NCI-H524 (cell line): ENCODE results near the gene HNRNPA1.
A peak's percentile ranks its signal among the peaks of the same experiment; 100 is the strongest.
"Not testable (repeated sequence)": the region's sequence is repeated elsewhere in the genome, so short reads cannot be mapped to it uniquely, and the experiment has no call there.

Experiments
- DNase-seq, 2 experiments: peaks; one replicate each; lab custom pipeline; 2025; lab: John Stamatoyannopoulos, UW

The HNRNPA1 gene

GRCh38 chr12:54299515-54300224 lies 19.1 kb downstream of the HNRNPA1 start:
- DNase-seq = no peak

DNA sequence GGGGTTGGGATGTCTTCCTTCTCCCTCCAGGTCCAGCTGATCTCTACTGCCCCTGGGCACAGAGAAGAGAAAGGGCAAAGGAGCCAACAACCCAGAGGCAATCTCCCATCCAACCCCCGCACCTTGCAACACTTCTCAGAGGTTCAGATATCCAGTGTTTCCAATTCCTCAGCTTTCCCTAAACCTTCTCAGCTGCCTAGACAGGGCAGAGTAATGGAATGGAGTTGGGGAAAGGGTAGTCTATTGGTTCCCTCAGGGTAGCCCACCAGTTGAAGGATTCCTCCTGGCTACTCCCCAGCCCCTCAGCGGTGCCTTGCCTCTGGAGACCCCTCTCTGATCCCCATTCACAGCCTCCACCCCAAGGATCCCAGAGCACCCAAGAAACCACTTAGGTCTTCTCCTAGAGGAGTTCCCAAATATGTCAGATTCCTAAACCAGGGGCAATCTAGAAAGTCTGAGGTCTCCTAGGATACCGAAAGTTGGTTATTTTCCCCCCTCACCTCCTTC lies 19.8 kb downstream of the HNRNPA1 start:
- no peak for DNase-seq

GRCh38 chr12:54300732-54301427 lies 20.4 kb downstream of the HNRNPA1 start, which contains the start of gene NFE2:
Gene NFE2 (minus strand): TSS chr12:54301015. CDS start chr12:54295248, 5,767 bp downstream.
- peak in 1 of 2 experiments; percentile 45 for DNase-seq

GRCh38 chr12:54301428-54302048 lies 21.0 kb downstream of the HNRNPA1 start:
- DNase-seq = no peak

DNA sequence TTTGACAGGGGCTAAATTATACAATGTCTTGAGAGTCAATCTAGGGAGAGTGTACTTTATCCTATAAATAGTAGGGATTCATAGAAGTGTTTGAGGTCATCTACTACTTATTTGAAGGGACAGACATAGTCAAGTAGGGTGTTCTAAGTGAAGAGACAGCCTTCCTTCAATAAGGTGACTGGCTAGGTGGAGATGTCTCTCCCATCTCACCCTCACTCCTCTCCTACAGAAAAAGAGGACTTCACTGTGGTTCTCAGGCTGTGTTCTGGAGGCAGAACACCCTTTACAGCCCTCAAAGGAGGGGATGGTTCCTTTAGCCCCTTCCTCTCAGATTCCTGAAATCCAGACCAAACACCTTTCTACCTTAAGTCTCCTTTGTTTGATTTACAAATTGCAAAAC lies 23.1 kb downstream of the HNRNPA1 start:
- no peak for DNase-seq

GRCh38 chr12:54304187-54304810 lies 23.8 kb downstream of the HNRNPA1 start:
- DNase-seq = no peak

- DNase-seq = no peak
Measured at GRCh38 chr12:54306925-54307741, 26.6 kb downstream of the HNRNPA1 start.

DNA sequence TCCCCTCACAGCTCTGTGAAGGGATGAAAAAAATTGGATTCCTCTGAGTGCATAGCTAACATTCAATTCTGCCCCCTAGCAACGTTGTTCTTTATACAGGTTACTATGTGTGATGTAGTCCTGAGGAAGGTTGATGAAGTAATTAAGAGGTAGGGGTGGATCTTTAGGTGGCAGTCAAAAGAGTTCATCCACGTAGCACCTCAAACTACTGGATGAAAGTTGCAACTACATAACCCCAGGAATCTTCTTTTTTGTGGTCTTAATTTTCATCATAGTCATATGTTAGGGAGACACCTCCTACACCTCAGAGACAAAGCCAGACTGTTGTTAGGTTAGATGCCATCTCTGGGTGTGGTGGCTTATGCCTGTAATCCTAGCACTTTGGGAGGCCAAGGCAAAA lies 30.5 kb downstream of the HNRNPA1 start:
- no peak for DNase-seq

- DNase-seq = not testable (repeated sequence)
Measured at GRCh38 chr12:54312309-54312708, 31.8 kb downstream of the HNRNPA1 start.

GRCh38 chr12:54321363-54321762 lies 40.8 kb downstream of the HNRNPA1 start:
- no peak for DNase-seq

DNA sequence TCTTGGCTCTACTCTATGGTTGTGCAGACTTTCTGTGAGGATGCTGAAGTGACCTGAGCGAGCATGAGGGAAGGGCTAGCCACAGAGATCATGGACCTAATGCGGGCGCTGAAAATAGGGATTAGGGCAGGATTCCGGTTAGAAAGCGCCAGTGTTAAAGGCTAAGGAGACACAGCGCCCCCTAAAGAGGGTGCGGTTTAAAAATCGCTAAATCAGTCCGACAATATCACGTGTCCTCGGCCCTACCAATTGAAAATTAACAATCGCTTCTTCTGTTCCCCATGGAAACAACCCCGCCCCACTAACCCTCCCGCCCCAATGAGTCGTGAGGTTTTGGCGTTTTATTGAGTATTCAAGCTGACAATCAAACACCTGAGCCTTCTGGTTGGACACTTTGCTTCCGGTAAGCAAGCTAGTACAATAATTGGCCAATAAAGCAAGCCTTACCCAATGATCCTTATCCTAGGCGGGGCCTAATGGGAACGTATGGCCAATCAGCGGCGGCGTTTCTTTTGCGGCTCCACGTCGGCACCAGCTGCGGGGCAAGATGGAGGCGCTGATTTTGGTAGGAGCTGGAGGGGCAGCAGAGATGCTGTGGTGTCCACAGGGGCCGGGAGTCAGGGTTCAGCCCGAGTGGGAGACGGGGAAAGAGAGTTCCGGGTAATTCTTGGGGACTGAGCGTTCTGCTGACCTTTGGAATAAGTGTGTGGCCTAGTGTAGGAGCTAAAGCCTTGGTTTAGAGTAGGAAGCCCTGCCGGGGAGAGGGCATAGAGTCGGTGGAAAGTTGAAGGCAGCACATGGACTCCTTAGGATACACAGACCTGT lies 44.3 kb downstream of the HNRNPA1 start, which contains the start of gene COPZ1:
Gene COPZ1, plus strand, starts transcription at position 515 of the 825 bp plus-strand sequence. Its CDS starts 33 bp downstream, at position 548.
- peak; percentile 98 to 99 for DNase-seq

DNA sequence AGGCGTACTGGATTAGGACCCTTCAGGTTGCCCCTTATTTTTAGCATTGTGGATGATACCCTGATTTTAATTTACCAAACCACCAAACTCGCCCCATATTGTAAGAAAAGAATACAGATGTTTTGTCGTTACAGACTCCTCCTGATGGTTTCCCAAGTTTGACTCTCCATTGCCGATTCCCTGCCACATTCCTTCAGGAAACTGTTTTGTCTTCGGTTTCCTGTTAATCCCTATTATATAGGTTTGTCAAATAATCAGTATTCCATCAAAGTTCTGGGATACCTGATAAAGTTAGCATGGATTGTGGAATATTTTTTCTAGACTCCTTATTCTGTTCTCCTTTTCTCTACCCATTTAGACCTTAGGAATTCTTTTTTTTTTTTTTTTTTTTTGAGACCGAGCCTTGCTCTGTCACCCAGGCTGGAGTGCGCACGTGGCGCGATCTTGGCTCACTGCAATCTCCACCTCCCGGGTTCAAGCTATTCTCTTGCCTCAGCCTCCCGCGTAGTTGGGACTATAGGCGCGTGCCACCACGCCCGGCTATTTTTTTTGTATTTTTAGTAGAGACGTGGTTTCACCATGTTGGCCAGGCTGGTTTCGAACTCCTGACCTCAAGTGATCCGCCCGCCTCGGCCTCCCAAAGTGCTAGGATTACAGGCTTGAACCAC lies 45.0 kb downstream of the HNRNPA1 start:
- DNase-seq = not testable (repeated sequence)

DNA sequence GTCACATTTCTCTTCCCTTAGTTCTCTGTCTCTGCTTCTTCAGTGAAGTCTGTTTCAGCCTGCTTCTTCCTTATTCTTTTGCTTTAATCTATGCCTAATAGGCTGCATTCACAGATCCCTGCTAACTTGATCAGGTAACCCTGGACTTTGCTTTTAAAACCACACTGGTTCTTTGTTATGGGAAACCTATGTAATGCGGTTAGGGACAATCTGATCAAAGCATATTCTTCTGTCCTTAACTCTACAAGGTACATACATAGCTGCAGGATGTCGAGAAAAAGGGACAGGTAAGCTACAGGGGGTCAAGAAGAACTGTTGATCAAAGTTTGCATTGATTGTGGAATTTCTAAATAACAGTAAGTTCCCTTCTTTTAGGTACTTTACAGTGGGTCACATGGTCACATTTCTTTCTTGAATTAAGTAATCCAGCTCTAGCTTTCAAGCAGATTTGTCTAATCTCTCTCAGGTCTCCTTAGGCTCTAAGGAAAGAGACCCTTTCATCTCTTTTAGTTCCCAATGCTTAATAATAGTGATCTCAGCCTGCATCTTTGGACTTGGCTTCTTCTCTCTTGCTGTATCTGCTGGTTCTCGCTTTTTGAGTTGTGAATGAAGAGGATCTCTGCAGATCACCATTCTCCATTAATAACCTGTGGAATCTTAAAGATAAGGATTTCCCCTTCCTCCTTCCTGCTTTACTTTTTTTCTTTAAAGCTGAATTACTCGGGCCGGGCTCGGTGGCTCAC lies 48.2 kb downstream of the HNRNPA1 start:
- DNase-seq = no peak

GRCh38 chr12:54329759-54330158 lies 49.2 kb downstream of the HNRNPA1 start:
- DNase-seq = peak in 1 of 2 experiments; percentile 21

GRCh38 chr12:54330442-54330841 lies 49.9 kb downstream of the HNRNPA1 start:
- no peak for DNase-seq

- DNase-seq = no peak
Measured at GRCh38 chr12:54331461-54331860, 50.9 kb downstream of the HNRNPA1 start.

DNA sequence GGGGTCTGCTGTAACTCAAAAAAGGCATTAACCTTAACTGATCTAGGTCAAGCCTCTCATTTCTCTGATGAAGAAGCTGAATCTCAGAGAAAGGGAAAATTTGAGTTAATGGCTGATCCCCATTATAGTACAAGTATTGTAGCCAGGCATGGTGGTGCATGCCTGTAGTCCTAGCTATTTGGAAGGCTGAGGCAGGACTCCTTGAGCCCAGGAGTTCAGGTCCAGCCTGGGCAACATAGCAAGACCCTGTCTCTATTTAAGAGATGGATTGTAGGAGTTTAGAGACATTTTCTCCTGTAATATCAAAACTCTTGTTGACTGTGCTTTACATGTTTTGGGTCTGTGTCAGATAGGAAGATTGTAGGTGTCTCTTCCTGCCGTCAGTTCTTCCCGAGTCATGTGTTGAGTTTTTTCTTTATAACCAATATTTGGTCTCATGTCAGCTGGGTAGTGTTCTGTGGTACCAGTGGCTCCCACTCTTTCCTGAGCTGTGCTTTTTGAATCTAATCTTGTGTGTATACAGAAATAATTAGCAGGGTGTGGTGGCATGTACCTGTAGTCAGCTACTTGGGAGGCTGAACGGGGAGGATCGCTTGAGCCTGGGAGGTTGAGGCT lies 53.0 kb downstream of the HNRNPA1 start:
- DNase-seq = no peak
